ENCODE results near the gene TRMT6.

- TF ChIP-seq, protein P1, sequence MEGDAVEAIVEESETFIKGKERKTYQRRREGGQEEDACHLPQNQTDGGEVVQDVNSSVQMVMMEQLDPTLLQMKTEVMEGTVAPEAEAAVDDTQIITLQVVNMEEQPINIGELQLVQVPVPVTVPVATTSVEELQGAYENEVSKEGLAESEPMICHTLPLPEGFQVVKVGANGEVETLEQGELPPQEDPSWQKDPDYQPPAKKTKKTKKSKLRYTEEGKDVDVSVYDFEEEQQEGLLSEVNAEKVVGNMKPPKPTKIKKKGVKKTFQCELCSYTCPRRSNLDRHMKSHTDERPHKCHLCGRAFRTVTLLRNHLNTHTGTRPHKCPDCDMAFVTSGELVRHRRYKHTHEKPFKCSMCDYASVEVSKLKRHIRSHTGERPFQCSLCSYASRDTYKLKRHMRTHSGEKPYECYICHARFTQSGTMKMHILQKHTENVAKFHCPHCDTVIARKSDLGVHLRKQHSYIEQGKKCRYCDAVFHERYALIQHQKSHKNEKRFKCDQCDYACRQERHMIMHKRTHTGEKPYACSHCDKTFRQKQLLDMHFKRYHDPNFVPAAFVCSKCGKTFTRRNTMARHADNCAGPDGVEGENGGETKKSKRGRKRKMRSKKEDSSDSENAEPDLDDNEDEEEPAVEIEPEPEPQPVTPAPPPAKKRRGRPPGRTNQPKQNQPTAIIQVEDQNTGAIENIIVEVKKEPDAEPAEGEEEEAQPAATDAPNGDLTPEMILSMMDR (optimal IDR thresholded peaks at IDR 0.05 in 1 of 3, IDR thresholded peaks at IDR 0.05 in 1 of 3, conservative IDR thresholded peaks at IDR 0.05 in 1 of 3; ENCODE audit: extremely low read depth in 1 of 3, insufficient read depth in 2 of 3, low read length in 3 of 3), result no peak
- no peak for TF ChIP-seq EZH2 (IDR thresholded peaks at IDR 0.05; ENCODE audit: low read length)
Measured at GRCh38 chr20:5980720-5981538, 30.6 kb upstream of the TRMT6 start.

Data from keratinocyte (primary cell).